GM18951 (cell line): ENCODE data around the gene ATP13A4.

Experiments
- POLR2A ChIP-seq: IDR thresholded peaks from 4 replicates; pipeline ENCODE4 v1.6.1; 2011; ENCODE audit warnings: mild to moderate bottlenecking; ENCODE audit not compliant: insufficient read length, insufficient read depth; ENCODE audit errors: extremely low read depth
- in situ Hi-C: fragments of 300-500 bp; cut with MboI; formaldehyde crosslinking; loops from one replicate; pipeline ENCODE4 v1.12.0; 2022; ENCODE audit warnings: low sequenced_read_pairs, mixed read lengths, inconsistent platforms; ENCODE audit not compliant: unreplicated experiment

Gene ATP13A4

GRCh38 chr3:193554811-193555210 is at the start of gene ATP13A4:
ATP13A4 (minus strand) TSS chr3:193554895; CDS start chr3:193554799, 96 bp downstream.
- TF ChIP-seq POLR2A, result no peak
- in situ Hi-C loops, result loop anchor here (25.0 kb wide), 2 partner anchors 743 to 993 kb away; no protein-coding TSS in a partner anchor

- in situ Hi-C loops, result no loop called here
- TF ChIP-seq POLR2A, result no peak
Observed at GRCh38 chr3:193599393-193599792, 44.7 kb upstream of the ATP13A4 start.

DNA sequence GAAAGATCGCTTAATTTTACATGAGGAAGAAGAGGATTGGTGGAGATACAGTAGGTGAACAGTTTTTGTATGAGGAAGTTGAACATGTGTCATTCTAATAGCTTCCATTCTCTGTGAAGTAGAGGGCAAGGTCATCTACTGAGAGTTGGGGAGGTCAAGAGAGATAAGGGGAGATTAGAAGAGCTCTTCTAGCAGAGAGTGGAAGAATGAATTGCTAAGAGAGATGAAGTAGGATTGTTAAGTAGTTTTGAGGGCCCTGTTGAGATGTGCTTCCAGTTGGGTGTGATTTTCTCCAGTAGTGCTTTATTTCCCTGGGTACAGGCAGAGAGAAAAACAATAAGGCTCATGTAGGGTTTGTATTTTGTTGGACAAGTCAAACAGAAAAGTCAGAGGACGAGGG is 43.5 kb upstream of the ATP13A4 start:
- TF ChIP-seq POLR2A, result no peak
- in situ Hi-C loops, result no loop called here

GRCh38 chr3:193595939-193596487 is 41.3 kb upstream of the ATP13A4 start:
- no peak for TF ChIP-seq POLR2A
- in situ Hi-C loops, result no loop called here

DNA sequence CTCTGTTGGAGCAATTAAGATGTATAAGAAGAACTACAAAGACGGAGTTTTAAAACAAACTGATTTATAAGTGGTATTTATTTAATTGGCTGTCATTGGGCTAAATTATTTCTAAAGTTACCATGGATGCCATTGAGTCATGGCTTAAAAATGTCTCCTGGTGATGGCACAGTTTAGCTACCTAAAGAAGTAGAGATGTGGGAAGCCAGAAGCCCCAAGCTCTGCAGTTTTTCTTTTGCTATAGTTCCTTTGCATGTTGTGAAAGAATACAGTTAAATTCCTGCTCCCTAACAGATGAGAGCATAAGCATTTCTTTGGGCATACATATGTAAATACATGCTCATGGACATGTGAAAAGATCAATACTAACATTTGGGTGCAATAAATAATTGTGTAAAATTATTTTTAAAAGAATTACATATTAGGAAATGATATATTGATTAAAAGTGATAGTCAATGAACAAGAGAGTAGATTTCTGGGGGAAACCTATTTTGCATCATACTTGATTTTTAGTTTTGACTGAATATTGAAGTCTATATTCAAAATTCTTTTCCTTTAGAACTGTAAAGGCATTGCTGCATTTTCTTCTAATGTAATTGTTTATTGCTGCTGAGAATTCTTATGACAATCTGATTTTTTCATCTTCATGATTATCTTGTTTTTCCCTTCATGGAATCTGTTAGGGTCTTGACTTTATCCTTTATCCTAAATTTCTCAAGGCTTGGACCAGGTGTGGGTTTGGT is 40.4 kb upstream of the ATP13A4 start:
- no peak for TF ChIP-seq POLR2A
- in situ Hi-C loops, result no loop called here

- no peak for TF ChIP-seq POLR2A
- in situ Hi-C loops, result no loop called here
Observed at GRCh38 chr3:193593668-193594030, 39.0 kb upstream of the ATP13A4 start.

DNA sequence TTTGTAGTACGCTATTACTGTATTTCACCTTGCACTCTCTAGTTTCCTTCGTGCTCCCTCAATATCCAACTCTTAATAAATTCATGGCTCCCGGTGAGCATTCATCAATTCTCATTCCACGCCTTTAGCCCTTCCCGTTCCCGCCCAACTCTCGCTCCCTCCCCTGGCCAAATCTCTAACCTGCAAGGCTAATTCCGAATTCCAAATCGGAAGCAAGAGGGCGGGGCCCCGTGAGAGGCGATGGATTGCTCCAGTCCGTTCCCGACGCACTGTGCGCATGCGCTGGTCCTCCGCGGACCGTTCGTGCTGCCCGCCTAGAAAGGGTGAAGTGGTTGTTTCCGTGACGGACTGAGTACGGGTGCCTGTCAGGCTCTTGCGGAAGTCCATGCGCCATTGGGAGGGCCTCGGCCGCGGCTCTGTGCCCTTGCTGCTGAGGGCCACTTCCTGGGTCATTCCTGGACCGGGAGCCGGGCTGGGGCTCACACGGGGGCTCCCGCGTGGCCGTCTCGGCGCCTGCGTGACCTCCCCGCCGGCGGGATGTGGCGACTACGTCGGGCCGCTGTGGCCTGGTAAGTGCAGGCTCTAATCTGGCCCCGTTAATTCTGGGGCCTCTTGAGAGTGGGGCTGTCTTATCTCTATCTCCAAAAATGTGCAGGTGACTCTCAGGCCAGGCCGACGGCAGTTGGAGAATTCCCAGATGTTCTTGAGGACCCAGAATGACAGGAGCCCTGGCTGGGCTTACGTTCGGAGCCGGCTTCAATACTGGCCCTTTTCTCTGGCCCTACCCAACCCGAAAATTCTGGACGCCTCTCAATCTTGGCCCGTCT is 38.4 kb upstream of the ATP13A4 start, which contains the start of gene OPA1:
Gene OPA1, plus strand, starts transcription at position 368 of the 827 bp plus-strand sequence. Its CDS starts 170 bp downstream, at position 538.
- TF ChIP-seq POLR2A, result peak; percentile 82
- in situ Hi-C loops, result no loop called here

DNA sequence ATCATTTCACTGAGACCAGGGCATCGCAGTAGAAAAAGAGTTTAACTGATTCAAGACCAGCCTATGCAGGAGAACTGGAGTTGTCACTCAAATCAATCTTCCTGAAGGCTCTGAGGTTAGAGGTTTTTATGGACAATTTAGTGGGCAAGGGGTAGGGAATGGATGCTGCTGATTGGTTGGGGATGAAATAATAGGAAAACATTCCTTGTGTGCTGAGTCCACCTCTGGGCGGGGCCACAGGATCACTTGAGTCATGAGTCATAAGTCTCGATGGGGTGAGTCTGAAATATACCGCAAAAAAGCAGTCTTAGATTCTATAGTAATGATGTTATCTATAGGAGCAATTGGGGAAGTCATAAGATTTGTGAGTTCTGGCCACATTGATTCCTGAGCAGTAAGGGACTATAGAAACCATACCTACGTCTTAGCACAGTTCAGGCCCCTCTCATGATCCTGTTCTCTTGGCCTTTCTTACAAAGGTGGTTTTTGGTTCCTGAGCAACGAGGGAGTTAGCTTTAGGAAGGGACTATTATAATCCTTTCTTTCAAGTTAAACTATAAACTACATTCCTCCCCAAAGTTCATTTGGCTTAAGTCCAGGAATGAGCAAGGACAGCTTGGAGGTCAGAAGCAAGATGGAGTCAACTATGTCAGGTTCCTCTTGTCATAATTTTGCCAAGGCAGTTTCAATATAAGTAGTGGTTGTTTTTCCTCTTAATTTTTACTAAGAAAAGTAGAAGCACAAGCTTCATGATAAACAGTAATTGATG is 35.6 kb upstream of the ATP13A4 start:
- in situ Hi-C loops, result no loop called here

GRCh38 chr3:193589616-193590015 is 34.9 kb upstream of the ATP13A4 start:
- in situ Hi-C loops, result no loop called here
- no peak for TF ChIP-seq POLR2A

More for the DNA sequence above, 35.6 kb upstream of the ATP13A4 start:
- TF ChIP-seq POLR2A, result no peak

- in situ Hi-C loops, result no loop called here
- TF ChIP-seq POLR2A, result no peak
Observed at GRCh38 chr3:193589129-193589528, 34.4 kb upstream of the ATP13A4 start.

GRCh38 chr3:193586526-193586925 is 31.8 kb upstream of the ATP13A4 start:
- in situ Hi-C loops, result no loop called here

DNA sequence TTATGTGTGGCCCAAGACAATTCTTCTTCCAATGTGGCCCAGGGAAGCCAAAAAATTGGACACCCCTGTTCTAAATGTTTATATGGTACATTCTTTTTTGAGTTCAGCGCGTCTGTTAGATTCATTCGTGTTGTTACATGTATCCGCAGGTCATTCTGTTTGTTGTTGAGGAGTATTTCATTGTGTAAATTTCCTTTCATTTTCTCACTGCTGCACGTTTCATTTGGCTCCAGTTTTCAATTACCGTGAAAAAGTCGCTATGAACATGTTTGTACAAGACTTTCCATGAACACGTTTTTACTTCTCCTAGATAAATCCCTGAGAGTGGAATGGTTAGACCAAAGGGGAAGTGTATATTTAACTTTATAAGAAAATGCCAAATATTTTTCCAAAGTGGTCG is 30.8 kb upstream of the ATP13A4 start:
- in situ Hi-C loops, result no loop called here
- no peak for TF ChIP-seq POLR2A

More at GRCh38 chr3:193586526-193586925, 31.8 kb upstream of the ATP13A4 start:
- TF ChIP-seq POLR2A, result no peak
